Jurkat, Clone E6-1 (cell line): ENCODE results near the gene ESPL1.
A peak's percentile ranks its signal among the peaks of the same experiment; 100 is the strongest.
"Not testable (repeated sequence)": the region's sequence is repeated elsewhere in the genome, so short reads cannot be mapped to it uniquely, and the experiment has no call there.

Source experiments
- DNase-seq: peaks from one replicate; pipeline ENCODE4 v3.0.0-alpha.2; 2011; ENCODE audit warnings: low read depth, low spot score
- H3K4me3 ChIP-seq: 2 replicates; pipeline ENCODE4 v1.5.1; 2011; ENCODE audit warnings: mild to moderate bottlenecking, low read length, control low read depth, moderate library complexity

Gene ESPL1

GRCh38 chr12:53290661-53291060 lies 22.6 kb downstream of the ESPL1 start:
- DNase-seq = no peak

DNA sequence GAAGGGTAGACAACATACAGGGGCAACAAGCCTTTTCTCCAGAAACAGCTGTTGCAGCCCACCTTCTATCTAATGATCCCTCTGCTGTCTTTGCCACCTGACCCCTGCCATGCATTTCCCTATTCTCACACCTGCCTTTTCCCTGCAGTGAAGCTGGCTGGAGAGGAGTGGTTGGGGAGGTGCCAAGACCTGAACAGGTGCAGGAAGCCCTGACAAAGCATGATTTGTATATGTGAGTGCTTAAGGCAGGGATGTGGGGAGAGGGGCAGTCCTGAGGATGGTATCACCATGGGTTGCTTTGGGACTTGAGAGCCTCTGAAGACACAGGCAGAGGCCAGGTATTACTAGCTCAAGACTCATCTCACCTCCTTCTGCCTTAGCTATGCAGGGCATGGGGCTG lies 24.3 kb downstream of the ESPL1 start:
- H3K4me3 ChIP-seq = no peak overlapping the region
- no peak for DNase-seq

More at GRCh38 chr12:53290661-53291060, 22.6 kb downstream of the ESPL1 start:
- no peak overlapping the region for H3K4me3 ChIP-seq

DNA sequence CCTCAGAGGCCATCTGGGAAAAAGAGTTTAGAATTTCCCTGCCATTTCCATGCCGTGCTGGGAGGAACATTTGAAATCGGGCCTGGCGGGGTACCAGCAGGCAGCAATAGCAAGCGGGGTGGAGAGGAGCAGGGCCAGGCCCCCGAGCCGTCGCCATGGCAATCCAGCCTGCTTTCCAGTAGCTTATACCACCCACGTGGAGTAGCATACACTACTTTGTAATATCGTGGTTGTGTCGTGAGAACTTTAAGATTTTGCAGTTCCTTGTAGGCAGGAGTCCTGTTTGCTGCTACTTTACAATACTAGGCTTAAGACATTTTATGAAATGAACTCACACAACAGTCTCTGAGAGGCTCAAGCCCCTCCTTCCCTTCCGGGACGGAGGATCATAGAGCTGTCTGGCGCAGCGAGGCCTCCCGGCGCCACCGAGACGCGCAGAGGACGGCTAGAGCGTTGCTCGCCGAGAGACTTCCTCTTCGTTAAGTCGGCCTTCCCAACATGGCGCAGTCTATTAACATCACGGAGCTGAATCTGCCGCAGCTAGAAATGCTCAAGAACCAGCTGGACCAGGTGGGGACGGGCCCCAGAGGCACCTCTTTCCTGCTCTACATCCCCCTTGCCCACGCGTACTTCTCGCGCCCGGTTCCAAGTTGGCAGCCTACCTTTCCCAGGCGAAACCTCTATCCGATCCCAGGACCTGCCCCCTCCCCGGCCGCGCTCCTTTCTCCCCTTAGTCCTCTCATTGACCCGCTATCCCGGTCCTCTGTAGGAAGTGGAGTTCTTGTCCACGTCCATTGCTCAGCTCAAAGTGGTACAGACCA lies 27.2 kb downstream of the ESPL1 start, which contains the start of gene PFDN5:
TSS of gene PFDN5 (plus strand) at position 473 of the 821 bp plus-strand sequence. CDS start at position 499, 26 bp downstream.
- DNase-seq = peak; percentile 91
- H3K4me3 ChIP-seq = peak within 1 kb of the TSS; percentile 100

GRCh38 chr12:53295891-53296219 lies 27.8 kb downstream of the ESPL1 start:
- peak overlapping the region; percentile 100 for H3K4me3 ChIP-seq
- DNase-seq = no peak

GRCh38 chr12:53297106-53297505 lies 29.0 kb downstream of the ESPL1 start:
- not testable (repeated sequence) for H3K4me3 ChIP-seq, DNase-seq

- H3K4me3 ChIP-seq = no peak overlapping the region
- DNase-seq = no peak
These were observed 30.1 kb downstream of the ESPL1 start for GRCh38 chr12:53298164-53298563.

- DNase-seq = no peak
- peak overlapping the region; percentile 78 for H3K4me3 ChIP-seq
These were observed 31.0 kb downstream of the ESPL1 start for GRCh38 chr12:53299101-53299453.

DNA sequence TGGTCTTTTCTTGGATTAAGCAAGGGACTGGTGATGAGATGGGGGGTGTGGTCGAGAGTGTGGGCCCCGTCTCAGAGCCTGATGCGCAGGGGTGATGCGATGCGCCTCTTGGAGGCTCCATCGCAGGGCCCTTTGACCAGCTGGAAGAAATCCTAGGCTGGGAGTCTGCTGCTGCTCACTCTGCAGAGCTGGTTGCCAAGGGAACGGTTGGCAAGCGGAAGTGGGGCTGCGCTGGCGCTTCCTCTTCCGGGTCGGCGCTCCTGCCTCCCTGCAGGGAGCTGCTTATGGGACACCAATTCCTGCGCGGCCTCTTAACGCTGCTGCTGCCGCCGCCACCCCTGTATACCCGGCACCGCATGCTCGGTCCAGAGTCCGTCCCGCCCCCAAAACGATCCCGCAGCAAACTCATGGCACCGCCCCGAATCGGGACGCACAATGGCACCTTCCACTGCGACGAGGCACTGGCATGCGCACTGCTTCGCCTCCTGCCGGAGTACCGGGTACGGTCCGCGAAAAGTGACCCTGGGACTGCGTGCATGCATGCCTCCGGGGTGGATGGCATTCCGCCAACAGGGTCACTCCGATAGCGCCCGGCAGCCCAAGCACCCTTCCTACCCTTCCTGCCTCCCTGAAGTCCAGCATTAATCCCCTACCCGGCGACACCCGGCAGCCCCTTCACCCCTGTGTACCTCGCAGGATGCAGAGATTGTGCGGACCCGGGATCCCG lies 31.5 kb downstream of the ESPL1 start, which contains the start of gene MYG1:
TSS of gene MYG1 (plus strand) at position 242 of the 727 bp plus-strand sequence. CDS start at position 285, 43 bp downstream.
- DNase-seq = peak; percentile 89
- peak within 1 kb of the TSS; percentile 78 for H3K4me3 ChIP-seq

DNA sequence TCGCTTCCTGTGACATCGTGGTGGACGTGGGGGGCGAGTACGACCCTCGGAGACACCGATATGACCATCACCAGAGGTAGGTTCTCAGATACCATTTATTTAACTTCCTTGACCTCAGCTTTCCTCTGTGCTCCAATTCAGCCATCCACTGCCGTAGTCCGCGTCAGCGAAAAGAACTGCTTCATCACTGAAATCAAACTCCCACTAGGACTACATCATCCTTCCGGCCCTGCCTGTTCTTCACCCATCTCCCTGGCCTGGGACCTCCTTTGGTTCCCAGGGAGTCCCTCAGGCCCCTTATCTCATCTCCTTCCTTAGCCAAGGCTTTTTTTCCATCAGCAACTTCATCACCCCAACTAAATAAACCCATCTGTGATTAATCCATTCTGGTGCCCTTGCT lies 32.1 kb downstream of the ESPL1 start:
- no peak for DNase-seq
- H3K4me3 ChIP-seq = peak overlapping the region; percentile 78

GRCh38 chr12:53302903-53303302 lies 34.8 kb downstream of the ESPL1 start:
- H3K4me3 ChIP-seq = no peak overlapping the region
- no peak for DNase-seq

- H3K4me3 ChIP-seq = no peak overlapping the region
- no peak for DNase-seq
These were observed 38.7 kb downstream of the ESPL1 start for GRCh38 chr12:53306826-53307225.

DNA sequence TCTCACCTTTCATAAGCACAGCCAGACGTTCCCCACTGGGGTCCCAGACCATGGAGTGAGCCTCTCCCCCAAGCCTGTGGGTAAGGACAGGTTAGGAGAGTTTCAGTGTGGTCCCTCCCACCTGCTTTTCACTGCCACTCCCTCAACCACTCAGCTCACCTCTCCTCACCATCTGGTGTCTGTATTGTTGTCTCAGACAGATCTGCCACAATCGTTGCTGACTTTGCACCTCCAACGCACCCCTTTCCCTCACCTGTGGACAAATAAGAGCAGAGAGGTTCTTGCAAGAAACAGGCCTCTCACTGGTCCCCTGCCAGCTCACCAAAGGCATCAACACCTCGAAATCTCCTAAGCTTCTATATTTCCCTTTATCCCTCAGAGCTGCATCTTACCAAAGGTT lies 40.2 kb downstream of the ESPL1 start:
- DNase-seq = no peak
- no peak overlapping the region for H3K4me3 ChIP-seq

- DNase-seq = no peak
These were observed 45.9 kb downstream of the ESPL1 start for GRCh38 chr12:53313996-53314395.

DNA sequence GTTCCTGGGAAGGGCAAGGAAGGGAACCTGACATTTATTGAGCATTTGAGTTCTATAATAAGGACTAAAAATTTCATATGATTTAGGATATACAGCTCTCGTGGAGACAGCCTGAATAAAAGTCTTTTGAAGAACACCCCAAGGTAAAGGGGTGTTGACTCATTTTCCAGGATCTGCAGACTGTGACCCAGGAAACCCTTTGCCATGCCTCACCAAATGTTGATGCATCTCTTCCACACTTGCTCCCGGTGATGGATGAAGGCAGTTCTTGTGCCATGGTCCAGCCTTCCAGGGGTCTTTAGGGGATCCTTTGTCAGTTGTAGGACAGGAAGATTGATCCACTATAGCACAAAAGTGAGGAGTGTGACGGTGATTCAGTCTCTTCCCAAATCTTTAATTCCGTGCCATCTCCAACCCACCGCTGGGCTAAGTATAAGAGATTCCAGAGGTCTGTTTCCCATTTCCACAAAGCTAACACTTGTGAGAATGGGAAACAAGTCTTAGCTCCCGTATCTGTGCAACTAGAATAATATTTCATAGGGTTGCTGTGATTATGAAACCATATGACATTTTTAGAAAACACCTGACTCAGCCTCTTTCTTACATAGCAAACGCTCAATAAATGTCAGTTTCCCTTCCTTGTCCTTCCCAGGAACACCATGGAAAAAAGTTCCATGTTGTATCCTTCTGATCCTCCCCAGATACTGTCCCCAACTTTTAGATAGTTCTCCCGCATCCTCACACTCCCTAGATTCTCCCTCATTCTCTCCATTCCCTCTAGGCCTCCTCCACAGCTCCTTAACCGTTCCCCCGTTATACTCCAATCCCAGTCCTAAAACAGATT lies 52.5 kb downstream of the ESPL1 start:
- no peak for DNase-seq
- peak overlapping the region; percentile 78 for H3K4me3 ChIP-seq

More at GRCh38 chr12:53313996-53314395, 45.9 kb downstream of the ESPL1 start:
- no peak overlapping the region for H3K4me3 ChIP-seq

GRCh38 chr12:53324113-53324778 lies 56.1 kb downstream of the ESPL1 start:
- H3K4me3 ChIP-seq = peak overlapping the region; percentile 69
- DNase-seq = peak; percentile 79

GRCh38 chr12:53324779-53325510 lies 56.8 kb downstream of the ESPL1 start:
- peak overlapping the region; percentile 69 for H3K4me3 ChIP-seq
- peak; percentile 79 for DNase-seq

GRCh38 chr12:53325511-53326061 lies 57.5 kb downstream of the ESPL1 start:
- peak overlapping the region; percentile 69 for H3K4me3 ChIP-seq
- no peak for DNase-seq
